ENCODE data around the gene C11orf16.
"Not testable (repeated sequence)": the region's sequence is repeated elsewhere in the genome, so short reads cannot be mapped to it uniquely, and the experiment has no call there.

Gene C11orf16

GRCh38 chr11:8932564-8933180, at the start of gene C11orf16:
TSS of gene C11orf16 (minus strand) at chr11:8932947. CDS start at chr11:8932308, 639 bp downstream.
- DNase-seq = no peak

DNA sequence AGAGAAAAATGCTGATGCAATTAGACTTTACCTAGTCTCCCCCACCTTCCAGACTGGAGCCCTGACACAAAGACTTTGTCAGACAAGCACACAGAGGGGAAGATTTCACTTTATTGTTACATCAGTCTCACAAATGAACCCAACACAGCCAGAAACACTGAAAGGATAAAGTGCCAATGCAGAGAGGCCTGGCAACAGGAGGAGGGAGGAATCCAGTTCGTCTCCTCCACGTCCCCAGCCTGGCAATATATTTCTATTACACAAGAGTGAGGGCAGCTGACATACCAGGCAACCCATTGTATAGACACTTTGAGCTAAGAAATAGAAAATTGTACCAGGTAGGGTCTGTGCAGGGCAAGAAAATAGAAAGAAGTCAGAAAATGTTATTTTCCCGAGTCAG, 47.7 kb upstream of the C11orf16 start:
- DNase-seq = no peak

- DNase-seq = not testable (repeated sequence)
Measured at GRCh38 chr11:8979365-8979764, 46.6 kb upstream of the C11orf16 start.

DNA sequence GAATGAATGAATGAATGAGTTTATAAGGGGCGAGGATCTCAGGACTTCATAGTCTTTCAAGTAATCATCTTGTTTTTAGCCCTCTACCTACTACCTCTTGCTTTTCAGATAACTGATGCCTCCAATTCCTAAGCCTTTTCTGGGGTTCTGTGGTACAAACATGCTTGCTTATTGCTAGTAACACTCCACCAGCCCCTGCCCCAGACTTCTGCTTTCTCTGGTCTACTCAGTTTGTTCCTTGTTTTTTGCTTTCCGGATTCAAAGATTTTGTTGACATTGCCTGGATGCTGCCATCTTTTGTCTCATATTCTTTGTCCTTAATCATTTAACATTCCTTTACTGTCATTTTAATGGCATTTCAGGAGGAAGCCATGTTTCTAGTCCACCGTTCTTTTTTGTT, 40.4 kb upstream of the C11orf16 start:
- DNase-seq = no peak

GRCh38 chr11:8971924-8972316, 39.2 kb upstream of the C11orf16 start:
- no peak for DNase-seq

DNA sequence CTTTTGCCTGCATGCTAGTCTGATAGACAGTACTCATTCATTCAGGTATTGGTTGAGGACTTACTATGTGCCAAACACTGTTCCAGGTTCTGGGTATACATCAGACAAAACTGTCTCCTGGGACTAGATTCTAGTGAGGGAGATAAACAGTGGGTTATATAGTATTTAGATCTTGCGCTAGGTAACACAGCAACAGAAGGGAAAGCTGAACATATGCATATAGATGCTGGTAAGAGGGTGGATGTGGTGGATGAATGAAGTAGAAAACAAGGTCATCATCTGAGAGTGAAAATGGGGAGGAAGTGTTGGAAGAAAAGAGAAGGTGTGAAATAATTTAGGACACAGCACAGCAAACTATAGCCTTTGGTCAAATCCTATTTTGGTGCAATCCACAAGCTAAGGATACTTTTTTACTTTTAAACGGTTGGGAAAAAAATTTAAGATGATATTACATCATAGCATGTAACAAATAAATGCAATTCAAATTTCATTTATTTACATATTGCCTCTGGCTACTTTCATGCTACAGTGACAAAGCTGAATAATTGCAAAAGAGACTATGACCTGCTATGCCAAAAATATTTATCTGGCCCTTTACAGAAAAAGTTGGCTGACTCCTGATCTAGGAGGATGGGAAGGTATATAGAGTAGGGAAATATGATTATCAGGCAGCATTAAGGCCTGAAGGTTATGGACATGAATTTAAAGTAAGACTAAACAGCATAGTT, 38.6 kb upstream of the C11orf16 start:
- no peak for DNase-seq

GRCh38 chr11:8967184-8967583, 34.4 kb upstream of the C11orf16 start:
- peak; percentile 33 to 77 for DNase-seq

GRCh38 chr11:8964324-8965320, 31.9 kb upstream of the C11orf16 start, which contains the start of gene TMEM9B:
TSS of gene TMEM9B (minus strand) at chr11:8964442. CDS start at chr11:8964313, 129 bp downstream.
- peak; percentile 87 to 89 for DNase-seq

DNA sequence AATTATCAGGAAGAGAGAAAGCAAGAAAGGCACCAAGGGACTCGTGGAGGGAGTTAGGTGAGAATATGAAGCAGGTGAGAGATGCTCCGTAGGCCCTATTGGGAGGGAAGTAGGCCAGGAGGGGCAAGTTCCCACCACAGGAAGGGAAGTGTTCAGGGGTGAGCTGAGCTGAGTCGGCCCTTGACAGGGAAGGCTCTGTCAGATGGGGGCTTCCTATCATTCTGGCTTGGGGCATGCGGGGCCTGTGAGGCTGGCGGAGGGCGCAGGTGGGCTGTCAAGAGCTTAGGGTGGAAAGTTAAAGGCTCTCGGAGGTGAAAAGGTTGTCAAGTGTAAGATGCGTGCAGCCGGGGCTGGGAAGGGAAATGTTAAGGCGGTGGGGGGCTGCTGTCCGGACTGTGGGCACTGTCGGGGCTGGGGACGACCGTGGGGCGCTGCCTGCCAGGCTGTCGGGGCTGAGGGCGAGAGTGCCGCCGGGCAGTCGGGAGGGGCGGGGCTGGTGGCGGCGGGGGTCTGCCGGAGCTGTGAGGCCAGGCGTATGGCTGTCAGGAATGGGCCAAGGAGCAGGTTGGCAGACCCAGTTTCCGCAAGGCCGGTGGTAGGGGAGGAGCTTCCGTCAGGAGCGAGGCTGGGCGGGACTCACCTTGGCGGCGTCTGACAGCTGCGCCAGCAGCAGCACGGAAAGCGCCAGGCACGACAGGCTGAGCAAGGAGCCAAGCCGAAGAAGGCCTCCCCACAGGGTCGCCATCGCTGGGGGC, 31.0 kb upstream of the C11orf16 start:
- peak in 1 of 2 donors; percentile 51 for DNase-seq

- no peak for DNase-seq
Measured at GRCh38 chr11:8962841-8963240, 30.1 kb upstream of the C11orf16 start.

DNA sequence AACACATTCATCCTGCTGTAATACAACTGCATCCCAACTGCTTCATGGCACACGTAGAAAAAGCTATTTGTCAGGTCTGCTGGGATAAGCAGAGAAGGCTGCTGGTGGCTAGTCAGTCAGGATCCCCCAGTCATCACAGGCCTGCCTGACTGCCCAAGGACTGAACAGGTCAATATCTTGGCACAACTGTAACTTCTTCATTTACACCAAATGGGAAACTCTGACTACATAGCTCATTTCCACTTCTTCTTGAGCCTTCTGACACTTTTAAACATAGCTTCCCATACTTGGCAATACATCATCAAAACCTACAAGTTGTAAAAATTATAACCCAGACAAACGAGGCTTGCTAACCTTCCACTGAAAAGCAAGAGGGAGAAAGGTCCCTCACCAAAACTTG, 28.7 kb upstream of the C11orf16 start:
- peak; percentile 40 to 49 for DNase-seq

GRCh38 chr11:8959546-8960166, 26.9 kb upstream of the C11orf16 start:
- DNase-seq = peak; percentile 69 to 82

- no peak for DNase-seq
Measured at GRCh38 chr11:8956860-8957259, 24.1 kb upstream of the C11orf16 start.

DNA sequence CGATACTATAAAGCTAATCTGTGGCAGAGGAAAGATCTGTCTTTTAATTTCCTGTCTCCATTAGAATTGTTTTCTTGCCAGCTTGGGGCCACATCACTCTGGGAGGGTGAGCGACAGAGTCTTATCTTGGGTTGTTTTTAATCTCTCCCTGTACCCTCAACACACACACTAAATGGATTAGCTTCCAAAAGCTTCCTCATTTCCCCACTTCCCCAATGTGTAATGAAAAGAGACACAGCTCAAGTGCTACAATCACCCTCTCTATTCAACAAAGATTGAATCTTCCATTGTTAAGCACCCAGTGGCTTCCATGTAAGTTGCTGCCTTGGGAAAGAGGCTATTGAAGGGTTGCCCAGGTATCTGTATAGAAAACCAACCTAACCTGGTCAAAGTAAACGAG, 16.1 kb upstream of the C11orf16 start:
- DNase-seq = peak in 1 of 2 donors; percentile 19

DNA sequence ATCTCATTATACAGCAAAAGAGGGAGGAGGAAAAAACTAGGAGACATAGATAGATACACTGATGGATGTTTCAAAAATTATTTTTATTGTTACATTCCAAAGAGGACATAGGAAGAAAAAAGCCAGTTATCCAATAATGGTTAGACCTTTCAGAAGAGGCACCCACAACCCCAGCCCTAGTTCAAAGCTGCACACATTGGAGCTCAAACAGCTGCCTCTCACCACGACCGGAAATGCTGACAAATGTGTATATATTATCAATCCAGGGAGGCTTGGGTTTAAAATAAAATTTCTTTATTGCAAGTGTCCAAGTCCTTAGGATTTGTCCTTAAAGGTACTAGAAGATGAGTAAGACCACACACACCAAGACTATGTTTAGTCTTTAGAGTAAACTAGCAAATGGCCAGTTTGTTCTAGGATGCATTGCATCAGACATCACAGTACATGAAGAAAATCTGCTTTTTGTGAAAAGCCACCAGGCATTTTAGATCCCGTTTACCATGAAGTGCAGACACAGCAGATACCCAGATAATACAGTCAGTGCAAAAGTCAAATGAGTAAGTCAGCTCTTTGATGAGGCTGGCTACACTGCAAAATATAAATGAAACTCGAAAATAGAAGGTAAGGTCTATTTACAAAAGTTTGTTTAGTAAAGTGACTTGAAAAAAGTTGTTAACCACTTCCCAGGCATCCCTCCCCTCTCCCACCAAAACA, 14.6 kb upstream of the C11orf16 start:
- no peak for DNase-seq

- DNase-seq = no peak
Measured at GRCh38 chr11:8942518-8943066, 9.8 kb upstream of the C11orf16 start, which contains the start of gene ASCL3. TSS of gene ASCL3 (minus strand) at chr11:8943016. CDS start at chr11:8938161, 4,855 bp downstream.

DNA sequence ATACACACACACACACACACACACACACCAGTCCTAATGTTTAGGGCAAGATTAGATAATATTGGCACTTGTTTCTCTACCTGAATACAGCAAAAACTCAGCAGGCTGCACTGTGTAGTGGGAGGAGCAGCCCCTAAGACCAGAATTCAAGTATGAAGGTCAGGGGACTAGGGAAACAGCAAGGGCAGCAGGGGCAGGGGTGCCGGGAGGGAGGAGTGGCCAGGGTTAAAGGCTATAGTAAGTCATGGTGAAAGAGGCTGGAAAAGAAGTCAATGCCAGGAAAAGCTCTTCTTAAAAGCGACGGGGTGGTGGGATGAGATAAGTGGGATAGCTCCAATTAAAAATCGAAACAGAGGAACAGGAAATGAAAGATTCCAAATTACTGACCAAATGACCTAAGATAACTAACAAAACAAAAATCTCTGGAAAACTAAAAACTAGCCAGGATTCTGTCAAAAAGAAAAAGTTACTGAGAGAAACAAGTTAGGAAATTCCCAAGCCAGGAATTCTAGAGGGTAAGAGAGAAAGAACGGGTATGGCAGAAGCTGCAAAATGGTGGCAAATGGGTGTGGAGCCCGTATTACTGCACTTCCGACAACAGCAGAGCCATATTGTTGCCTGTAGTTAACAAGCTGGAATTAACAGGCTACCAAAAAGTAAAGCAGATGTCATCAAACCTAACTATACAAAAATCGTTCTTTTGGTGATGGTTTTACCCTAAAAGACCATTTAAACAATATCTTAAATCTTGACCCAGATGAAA, 8.8 kb upstream of the C11orf16 start:
- DNase-seq = no peak

DNA sequence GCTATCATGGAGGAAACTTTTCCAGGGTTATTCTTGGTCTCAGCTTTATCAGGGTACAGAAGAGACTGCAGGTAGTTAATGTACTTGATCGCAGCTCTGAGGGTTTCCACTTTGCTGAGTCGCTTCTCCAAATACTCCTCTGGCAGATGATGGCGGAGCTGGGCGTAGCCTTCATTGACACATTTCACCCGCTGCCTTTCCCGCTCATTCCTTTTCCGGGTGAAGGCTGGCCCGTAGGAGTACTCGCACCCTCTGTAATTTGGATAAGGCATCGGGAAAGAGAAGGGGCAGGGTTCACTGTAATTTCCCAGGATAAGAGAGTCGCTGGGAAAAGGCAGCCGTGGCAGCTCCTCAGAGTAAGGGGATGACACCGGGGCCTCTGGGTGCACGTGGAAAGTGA, 4.9 kb upstream of the C11orf16 start:
- no peak for DNase-seq

DNA sequence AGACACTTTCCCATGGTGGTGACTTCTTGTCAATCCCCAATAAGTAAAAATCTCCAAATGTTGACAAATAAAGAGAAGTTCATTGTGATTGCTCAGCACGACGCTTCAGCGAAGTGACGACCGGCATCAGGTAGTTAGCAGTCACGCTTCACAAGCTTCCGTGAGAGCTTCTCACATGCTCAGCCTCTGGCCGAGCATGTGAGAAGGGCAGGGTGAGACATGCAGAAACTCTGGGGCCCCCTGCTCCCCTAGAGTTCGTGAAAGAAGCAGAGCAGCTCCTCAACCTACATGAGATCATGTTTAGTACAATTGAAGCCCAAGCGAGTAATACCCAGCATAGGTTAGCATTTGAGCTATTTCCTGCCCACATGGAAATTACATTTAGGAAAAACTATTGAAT, 4.4 kb upstream of the C11orf16 start:
- no peak for DNase-seq

- not testable (repeated sequence) for DNase-seq
Measured at GRCh38 chr11:8935789-8936188, 3.0 kb upstream of the C11orf16 start.

Measured in inflammatory macrophage treated with lipopolysaccharide for 1 hour (primary cell).